ENCODE data around the gene ACD. TPM values are rescaled to one million over a fixed set of nuclear protein-coding genes. Genes with fewer than 3 reads are reported as not detected.

The ACD gene
- total RNA-seq, 4 donors from 2014 or later = 18.7 to 31.1 (median 23.4) TPM

- intact Hi-C loops (cut with DNase I; ENCODE audit: low total_unique reads) = no loop called here
- no peak overlapping the region for H3K4me3 ChIP-seq (ENCODE audit: low read depth, poor library complexity, severe bottlenecking)
- DNase-seq (ENCODE audit: low spot score in 2 of 2) = no peak
- TF ChIP-seq CTCF (IDR thresholded peaks at IDR 0.05) = no peak
- TF ChIP-seq POLR2A (IDR thresholded peaks at IDR 0.05) = no peak
- WGBS, 2 donors = 47 to 54% methylated on average over 8 of the region's 8 CpGs
These were observed 16.9 kb upstream of the ACD start for GRCh38 chr16:67676939-67677338.

- H3K4me3 ChIP-seq (ENCODE audit: low read depth, poor library complexity, severe bottlenecking) = no peak overlapping the region
- TF ChIP-seq CTCF (IDR thresholded peaks at IDR 0.05) = no peak
- no peak for TF ChIP-seq POLR2A (IDR thresholded peaks at IDR 0.05)
- no peak for DNase-seq (ENCODE audit: low spot score in 2 of 2)
- 48 to 59% methylated on average over 4 of the region's 4 CpGs for WGBS, 2 donors
- intact Hi-C loops (cut with DNase I; ENCODE audit: low total_unique reads) = no loop called here
These were observed 16.5 kb upstream of the ACD start for GRCh38 chr16:67676516-67676915.

- DNase-seq (ENCODE audit: low spot score in 2 of 2) = no peak
- H3K4me3 ChIP-seq (ENCODE audit: low read depth, poor library complexity, severe bottlenecking) = no peak overlapping the region
- intact Hi-C loops (cut with DNase I; ENCODE audit: low total_unique reads) = no loop called here
- no peak for TF ChIP-seq POLR2A (IDR thresholded peaks at IDR 0.05)
- no peak for TF ChIP-seq CTCF (IDR thresholded peaks at IDR 0.05)
- 95 to 96% methylated on average over 7 of the region's 7 CpGs for WGBS, 2 donors
These were observed 15.9 kb upstream of the ACD start for GRCh38 chr16:67675999-67676398.

- H3K4me3 ChIP-seq (ENCODE audit: low read depth, poor library complexity, severe bottlenecking) = no peak overlapping the region
- WGBS, 2 donors = 80 to 95% methylated on average over 1 to 17 of the region's 17 CpGs
- intact Hi-C loops (cut with DNase I; ENCODE audit: low total_unique reads) = no loop called here
- DNase-seq (ENCODE audit: low spot score in 2 of 2) = no peak
- TF ChIP-seq CTCF (IDR thresholded peaks at IDR 0.05) (no peak), POLR2A (IDR thresholded peaks at IDR 0.05) (no peak)
These were observed 15.5 kb upstream of the ACD start for GRCh38 chr16:67675579-67675935.

GRCh38 chr16:67674851-67675578 lies 15.0 kb upstream of the ACD start:
- TF ChIP-seq POLR2A (IDR thresholded peaks at IDR 0.05) = no peak
- no peak for TF ChIP-seq CTCF (IDR thresholded peaks at IDR 0.05)
- WGBS, 2 donors = 92 to 93% methylated on average over 15 to 28 of the region's 28 CpGs
- intact Hi-C loops (cut with DNase I; ENCODE audit: low total_unique reads) = loop anchor here (5.0 kb wide), 1 partner anchor 137 kb away; no protein-coding TSS in a partner anchor
- H3K4me3 ChIP-seq (ENCODE audit: low read depth, poor library complexity, severe bottlenecking) = no peak overlapping the region
- DNase-seq (ENCODE audit: low spot score in 2 of 2) = no peak

Data from lower leg skin (tissue), 4 donors.